Medulla oblongata (tissue), 1 donor: ENCODE data around the gene PKD1L1.
"Not testable (repeated sequence)": the region's sequence is repeated elsewhere in the genome, so short reads cannot be mapped to it uniquely, and the experiment has no call there.

Experiments
- DNase-seq: peaks from one replicate; pipeline ENCODE4 v3.0.0-alpha.2; 2015; ENCODE audit errors: extremely low spot score

The PKD1L1 gene

DNA sequence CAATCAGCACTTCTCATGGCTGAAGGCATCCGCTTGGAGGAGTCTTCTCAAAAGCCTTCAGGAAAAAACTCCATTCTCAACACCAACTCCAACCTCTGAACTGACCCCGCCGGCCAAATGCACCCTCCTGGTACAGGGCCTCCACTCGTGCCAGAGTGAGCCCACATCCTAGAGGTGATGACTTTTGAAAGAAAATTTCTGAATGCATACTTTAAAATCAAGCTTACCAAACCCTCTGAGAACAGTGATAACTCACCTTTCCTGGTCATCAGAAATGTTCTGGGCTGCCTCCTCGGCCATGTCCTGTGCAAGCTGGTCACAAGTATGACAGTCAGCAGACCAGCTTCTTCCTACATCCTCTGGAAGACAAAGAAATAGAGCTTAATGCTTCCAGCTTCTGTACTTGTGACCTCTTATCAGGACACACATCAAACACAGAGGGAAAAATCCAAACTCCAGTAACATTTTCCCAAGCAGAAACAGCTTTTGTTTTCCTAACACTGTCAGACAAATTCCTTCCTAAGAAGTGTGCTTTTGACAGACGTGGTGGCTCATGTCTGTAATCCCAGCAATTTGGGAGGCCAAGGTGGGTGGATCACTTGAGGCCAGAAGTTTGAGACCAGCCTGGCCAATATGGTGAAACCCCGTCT is at the start of gene PKD1L1:
Gene PKD1L1, minus strand, starts transcription at position 326 of the 650 bp plus-strand sequence. Its CDS starts 26 bp downstream, at position 300.
- DNase-seq: no peak

- DNase-seq: no peak
These were observed 44.2 kb upstream of the PKD1L1 start for GRCh38 chr7:47992446-47992845.

GRCh38 chr7:47991741-47992311 is 43.6 kb upstream of the PKD1L1 start:
- DNase-seq: peak; percentile 80

DNA sequence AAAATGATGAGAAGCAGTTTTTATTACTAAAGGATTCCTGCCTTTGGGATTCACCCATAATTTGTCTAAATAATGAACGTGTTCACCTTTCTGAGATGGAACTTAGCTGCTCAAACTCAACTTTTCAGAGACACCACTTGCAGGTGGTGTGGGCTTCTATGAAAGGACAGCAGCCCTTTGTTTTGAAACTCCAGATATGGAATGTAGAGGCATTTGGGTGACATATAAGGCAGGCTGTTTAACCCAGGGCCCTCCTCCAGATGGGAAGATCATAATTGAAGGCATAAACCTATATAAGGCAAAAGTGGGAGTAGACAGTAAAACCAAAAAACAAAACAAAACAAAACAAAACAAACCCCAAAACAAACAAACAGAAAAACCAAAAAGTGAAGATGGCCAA is 43.0 kb upstream of the PKD1L1 start:
- no peak for DNase-seq

DNA sequence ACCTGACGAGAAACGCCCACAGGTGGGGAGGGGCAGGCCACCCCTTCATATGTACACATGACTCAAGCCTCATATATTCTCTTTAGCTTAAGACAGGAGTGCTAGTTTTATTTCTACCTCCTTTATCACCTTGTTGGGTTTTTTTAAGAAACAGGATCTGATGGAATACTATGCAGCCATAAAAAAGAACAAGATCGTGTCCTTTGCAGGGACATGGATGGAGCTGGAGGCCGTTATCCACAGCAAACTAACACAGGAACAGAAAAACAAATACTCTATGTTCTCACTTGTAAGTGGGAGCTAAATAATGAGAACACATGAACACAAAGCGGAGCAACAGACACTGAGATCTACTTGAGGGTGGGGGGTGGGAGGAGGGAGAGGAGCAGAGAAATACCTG is 42.3 kb upstream of the PKD1L1 start:
- no peak for DNase-seq

GRCh38 chr7:47989607-47990400 is 41.5 kb upstream of the PKD1L1 start:
- DNase-seq: not testable (repeated sequence)

GRCh38 chr7:47988496-47989386 is 40.5 kb upstream of the PKD1L1 start:
- no peak for DNase-seq

- DNase-seq: no peak
These were observed 34.3 kb upstream of the PKD1L1 start for GRCh38 chr7:47982610-47983009.

DNA sequence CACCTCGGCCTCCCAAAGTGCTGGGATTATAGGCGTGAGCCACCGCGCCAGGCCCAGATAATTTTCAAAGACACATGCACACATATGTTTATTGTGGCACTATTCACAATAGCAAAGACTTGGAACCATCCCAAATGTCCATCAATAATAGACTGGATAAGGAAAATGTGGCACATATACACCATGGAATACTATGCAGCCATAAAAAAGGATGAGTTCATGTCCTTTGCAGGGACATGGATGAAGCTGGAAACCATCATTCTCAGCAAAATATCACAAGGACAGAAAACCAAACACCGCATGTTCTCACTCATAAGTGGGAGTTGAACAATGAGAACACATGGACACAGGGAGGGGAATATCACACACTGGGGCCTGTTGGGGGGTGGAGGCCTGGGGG is 32.4 kb upstream of the PKD1L1 start:
- DNase-seq: not testable (repeated sequence)

- no peak for DNase-seq
These were observed 31.5 kb upstream of the PKD1L1 start for GRCh38 chr7:47979832-47980181.

- DNase-seq: peak; percentile 90
These were observed 31.0 kb upstream of the PKD1L1 start, which contains the start of gene HUS1 for GRCh38 chr7:47979145-47979831. Gene HUS1 (minus strand): TSS chr7:47979615. CDS start chr7:47979519, 96 bp downstream.

GRCh38 chr7:47978790-47979144 is 30.5 kb upstream of the PKD1L1 start:
- DNase-seq: no peak

GRCh38 chr7:47973739-47974138 is 25.5 kb upstream of the PKD1L1 start:
- no peak for DNase-seq

DNA sequence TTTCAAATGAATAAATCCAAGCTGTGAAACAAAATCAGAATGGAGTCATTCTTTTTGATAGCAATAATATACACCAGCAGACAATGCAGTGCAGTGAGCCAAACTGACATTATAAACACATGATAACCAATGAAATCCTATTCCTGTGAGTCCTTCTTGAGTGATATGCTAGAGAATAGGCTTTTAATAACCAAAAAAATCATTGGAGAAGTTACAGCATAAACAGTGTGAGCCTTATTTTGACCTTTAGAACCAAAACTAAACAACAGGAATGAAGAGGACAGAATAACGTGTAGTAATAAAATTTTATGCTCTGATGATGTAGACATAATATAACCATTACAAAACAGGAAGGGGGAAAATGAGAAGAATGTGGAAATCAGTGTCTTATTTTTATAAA is 22.5 kb upstream of the PKD1L1 start:
- DNase-seq: no peak

DNA sequence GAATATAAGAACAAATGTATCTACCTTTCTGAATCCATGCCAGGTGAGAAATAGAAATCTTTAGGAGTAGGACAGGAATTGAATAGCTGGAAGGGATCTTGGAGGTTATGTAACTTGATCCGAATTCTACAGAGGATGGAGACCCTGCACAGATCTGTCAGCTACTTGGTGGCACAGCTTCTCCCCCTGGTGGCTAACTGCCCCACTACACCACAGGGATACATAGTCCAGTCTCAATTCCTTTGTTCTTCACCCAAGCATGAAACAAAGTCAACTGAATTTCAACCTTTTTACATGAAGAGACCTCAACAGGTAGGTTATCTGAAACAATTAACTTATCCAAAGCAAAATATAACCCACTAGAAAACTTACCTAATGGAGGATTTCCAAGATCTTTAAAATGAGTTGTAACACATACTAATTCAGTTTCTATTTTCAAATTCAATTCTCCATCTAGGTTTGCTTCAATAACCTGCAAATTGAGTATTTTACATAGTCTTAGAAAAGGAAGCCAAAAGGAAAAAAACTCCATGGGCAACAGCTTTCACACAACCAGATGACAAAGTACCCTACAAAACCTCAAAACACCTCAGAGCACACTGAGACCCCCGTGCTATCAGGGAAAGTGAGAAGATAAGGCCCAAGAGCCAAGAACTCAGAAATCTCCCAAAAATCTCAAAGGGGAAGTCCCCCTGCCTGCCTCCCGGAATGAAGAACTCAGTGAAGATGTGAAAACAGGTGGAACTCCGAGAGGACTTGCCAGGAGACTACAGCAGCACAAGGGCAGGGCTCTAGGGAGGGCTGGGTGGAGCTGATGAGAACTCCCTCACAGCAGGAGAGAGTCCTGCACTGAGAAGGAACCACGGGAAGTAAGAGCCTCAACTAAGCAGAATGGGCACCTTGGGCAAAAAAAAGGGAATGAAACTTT is 20.8 kb upstream of the PKD1L1 start:
- DNase-seq: peak; percentile 68

- DNase-seq: no peak
These were observed 19.4 kb upstream of the PKD1L1 start for GRCh38 chr7:47967708-47968107.

DNA sequence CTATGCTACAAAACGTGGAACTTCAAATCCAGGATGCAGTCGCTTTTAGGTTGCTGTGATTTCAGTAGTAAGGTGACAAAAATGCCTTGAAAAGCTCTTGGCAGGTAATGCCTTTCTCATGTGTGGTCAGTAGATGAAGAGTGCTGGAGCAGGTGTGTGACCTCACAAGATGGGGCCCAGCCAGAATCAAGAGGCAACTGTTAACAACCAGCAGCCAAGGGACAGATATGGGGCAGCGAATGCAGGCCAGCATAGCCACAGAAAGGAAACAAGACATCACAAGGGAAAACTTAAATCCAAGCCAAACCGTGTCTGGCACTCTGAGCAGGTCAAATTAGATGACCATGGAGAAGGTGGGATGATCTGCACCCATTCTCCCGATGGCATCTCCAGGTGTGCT is 18.9 kb upstream of the PKD1L1 start:
- DNase-seq: no peak

DNA sequence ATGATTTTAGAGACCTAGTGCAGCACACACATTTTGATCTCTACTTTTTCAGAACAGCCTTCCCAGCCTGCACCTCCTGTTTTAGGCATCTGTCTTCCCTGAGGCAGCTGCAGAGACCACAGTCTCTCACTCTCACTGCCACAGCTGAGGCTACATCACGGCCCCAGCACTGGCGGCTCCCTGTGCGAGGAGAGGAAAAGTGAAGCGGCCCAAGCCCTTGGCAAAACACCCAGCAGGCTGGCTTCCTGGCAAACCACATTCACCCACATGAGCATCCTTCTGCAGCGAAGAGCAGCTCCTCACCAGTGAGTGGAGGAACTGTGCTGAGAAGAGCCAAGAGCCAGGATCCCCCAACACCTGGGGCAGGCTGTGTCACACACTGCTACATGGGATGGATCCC is 17.2 kb upstream of the PKD1L1 start:
- no peak for DNase-seq

DNA sequence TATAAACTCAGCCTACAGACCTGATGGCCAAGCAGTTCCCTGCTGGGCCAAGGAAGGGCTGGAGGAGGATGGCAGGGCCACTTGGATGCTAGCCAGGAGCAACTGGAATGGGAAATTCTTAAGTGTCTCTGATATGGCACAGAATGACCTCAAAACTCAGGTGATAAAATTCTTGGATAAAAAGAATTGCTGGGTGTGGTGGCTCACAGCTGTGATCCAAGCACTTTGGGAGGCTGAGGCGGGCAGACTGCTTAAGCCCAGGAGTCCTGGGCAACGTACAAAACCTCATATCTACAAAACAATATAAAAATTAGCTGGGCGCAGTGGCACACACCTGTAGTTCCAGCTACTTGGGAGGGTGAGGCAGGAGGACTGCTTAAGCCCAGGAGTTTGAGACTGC is 14.0 kb upstream of the PKD1L1 start:
- no peak for DNase-seq

DNA sequence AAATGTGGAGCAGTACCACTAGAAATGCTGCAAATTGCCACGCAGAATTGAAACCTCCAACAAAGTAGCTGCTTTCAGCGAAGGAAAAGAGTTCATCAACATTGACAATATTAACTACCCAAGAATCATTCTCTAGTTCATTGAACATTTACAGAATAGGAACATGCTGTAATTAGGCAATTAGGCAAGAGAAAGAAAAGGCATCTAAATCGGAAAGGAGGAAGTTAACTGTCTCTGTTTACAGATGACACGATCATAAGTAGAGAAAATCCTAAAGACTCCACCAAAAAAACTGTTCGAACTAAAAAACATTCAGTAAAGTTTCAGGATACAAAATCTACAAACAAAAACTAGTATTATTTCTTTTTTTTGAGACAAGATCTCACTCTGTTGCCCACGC is 8.9 kb upstream of the PKD1L1 start:
- DNase-seq: no peak
